ENCODE results near the gene SLCO2A1. TPM values are rescaled to one million over a fixed set of nuclear protein-coding genes. Genes with fewer than 3 reads are reported as not detected.

Gene SLCO2A1
- total RNA-seq, 4 donors from 2014 or later = 5.4 to 24.9 (median 9.2) TPM

GRCh38 chr3:134038716-134039115 lies 9.0 kb upstream of the SLCO2A1 start:
- intact Hi-C loops (cut with DNase I; ENCODE audit: low total_unique reads) = no loop called here
- WGBS, 2 donors = 92 to 93% methylated on average over 8 of the region's 8 CpGs
- TF ChIP-seq, protein P1, sequence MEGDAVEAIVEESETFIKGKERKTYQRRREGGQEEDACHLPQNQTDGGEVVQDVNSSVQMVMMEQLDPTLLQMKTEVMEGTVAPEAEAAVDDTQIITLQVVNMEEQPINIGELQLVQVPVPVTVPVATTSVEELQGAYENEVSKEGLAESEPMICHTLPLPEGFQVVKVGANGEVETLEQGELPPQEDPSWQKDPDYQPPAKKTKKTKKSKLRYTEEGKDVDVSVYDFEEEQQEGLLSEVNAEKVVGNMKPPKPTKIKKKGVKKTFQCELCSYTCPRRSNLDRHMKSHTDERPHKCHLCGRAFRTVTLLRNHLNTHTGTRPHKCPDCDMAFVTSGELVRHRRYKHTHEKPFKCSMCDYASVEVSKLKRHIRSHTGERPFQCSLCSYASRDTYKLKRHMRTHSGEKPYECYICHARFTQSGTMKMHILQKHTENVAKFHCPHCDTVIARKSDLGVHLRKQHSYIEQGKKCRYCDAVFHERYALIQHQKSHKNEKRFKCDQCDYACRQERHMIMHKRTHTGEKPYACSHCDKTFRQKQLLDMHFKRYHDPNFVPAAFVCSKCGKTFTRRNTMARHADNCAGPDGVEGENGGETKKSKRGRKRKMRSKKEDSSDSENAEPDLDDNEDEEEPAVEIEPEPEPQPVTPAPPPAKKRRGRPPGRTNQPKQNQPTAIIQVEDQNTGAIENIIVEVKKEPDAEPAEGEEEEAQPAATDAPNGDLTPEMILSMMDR (IDR thresholded peaks at IDR 0.05) = no peak
- TF ChIP-seq POLR2A (IDR thresholded peaks at IDR 0.05) = no peak

GRCh38 chr3:134038071-134038491 lies 8.4 kb upstream of the SLCO2A1 start:
- peak in 1 of 2 donors; percentile 36 for DNase-seq (ENCODE audit: low spot score in 2 of 2)
- TF ChIP-seq, protein P1 (IDR thresholded peaks at IDR 0.05) = no peak
- TF ChIP-seq POLR2A (IDR thresholded peaks at IDR 0.05) = no peak
- 78 to 92% methylated on average over 9 to 10 of the region's 10 CpGs for WGBS, 2 donors
- H3K4me3 ChIP-seq (ENCODE audit: low read depth, poor library complexity, severe bottlenecking) = no peak overlapping the region
- intact Hi-C loops (cut with DNase I; ENCODE audit: low total_unique reads) = no loop called here

More at GRCh38 chr3:134038716-134039115, 9.0 kb upstream of the SLCO2A1 start:
- H3K4me3 ChIP-seq (ENCODE audit: low read depth, poor library complexity, severe bottlenecking) = no peak overlapping the region
- DNase-seq (ENCODE audit: low spot score in 2 of 2) = no peak

DNA sequence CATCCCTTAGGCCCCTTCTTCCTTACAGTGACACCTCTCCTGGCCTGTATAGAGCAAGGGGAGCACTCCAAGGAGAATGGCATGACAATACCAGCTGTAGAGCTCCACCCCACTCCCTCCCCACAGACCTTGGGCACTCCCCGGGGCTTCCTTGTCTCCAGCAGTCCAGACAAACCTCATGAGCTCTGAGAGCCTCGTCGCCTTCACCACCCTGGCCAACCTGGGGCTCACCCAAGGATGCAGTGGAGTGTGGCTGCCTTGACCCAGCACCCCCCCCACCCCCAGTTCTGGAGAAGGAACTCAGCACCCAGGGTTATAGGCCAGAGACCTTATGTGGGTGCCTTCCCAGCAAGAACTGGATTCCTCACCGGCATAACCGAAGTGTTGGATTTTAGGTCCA lies 7.4 kb upstream of the SLCO2A1 start:
- WGBS, 2 donors = 86 to 90% methylated on average over 5 of the region's 5 CpGs
- intact Hi-C loops (cut with DNase I; ENCODE audit: low total_unique reads) = no loop called here
- TF ChIP-seq, protein P1 (IDR thresholded peaks at IDR 0.05) = no peak
- TF ChIP-seq POLR2A (IDR thresholded peaks at IDR 0.05) = no peak
- no peak overlapping the region for H3K4me3 ChIP-seq (ENCODE audit: low read depth, poor library complexity, severe bottlenecking)
- DNase-seq (ENCODE audit: low spot score in 2 of 2) = no peak

DNA sequence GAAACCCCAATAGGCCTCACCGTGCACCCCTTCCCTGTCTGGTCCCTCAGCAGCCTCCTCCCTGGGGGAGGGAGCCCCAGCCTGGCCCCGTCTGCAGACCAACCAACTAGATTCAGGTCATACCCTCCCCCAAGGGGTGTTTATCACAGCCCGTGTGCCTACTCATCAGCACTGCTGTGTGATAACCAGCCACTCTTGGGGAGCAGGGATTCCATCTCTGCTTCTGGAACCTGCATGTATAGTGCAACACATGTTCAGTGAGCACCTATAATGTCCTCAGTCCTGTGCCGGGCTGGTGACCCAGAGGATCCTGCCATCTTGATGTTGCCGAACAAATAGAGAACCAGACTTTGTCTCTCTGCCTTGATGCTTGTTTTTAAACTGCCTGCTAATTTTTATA lies 6.6 kb upstream of the SLCO2A1 start:
- peak in 1 of 2 donors; percentile 65 for DNase-seq (ENCODE audit: low spot score in 2 of 2)
- WGBS, 2 donors = 93 to 97% methylated on average over 5 of the region's 5 CpGs
- intact Hi-C loops (cut with DNase I; ENCODE audit: low total_unique reads) = no loop called here
- no peak for TF ChIP-seq POLR2A (IDR thresholded peaks at IDR 0.05)
- TF ChIP-seq, protein P1 (IDR thresholded peaks at IDR 0.05) = no peak
- H3K4me3 ChIP-seq (ENCODE audit: low read depth, poor library complexity, severe bottlenecking) = no peak overlapping the region

DNA sequence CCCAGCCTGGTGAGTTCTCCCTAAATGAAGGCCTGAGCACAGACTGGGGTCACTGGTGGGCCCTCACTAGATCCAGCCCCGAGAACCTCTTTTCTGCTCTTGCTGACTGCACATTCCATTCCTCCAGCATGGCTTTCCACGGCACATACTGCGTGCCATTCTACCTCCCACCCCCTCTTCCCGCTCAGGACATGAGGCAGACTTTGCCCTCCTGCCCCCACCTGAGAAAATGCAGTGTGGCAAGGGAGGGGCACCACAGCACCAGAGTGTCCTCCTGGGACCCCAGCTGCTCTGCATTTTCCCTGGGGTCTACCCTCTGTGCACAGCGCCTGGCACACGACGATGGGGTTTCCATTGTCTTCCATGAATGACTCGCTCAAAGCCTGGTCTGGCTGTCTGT lies 6.1 kb upstream of the SLCO2A1 start:
- TF ChIP-seq POLR2A (IDR thresholded peaks at IDR 0.05) = no peak
- TF ChIP-seq, protein P1 (IDR thresholded peaks at IDR 0.05) = no peak
- 93% methylated on average over 8 of the region's 8 CpGs for WGBS, 2 donors
- DNase-seq (ENCODE audit: low spot score in 2 of 2) = peak in 1 of 2 donors; percentile 36
- H3K4me3 ChIP-seq (ENCODE audit: low read depth, poor library complexity, severe bottlenecking) = no peak overlapping the region
- intact Hi-C loops (cut with DNase I; ENCODE audit: low total_unique reads) = no loop called here

Measured in lower leg skin (tissue), 4 donors.